Stimulated activated CD4-positive, alpha-beta T cell treated with anti-CD3 and anti-CD28 coated beads, Interleukin-1b, Interleukin-23, amount 100 ng/mL, for 48 hours (primary cell): ENCODE measurements around the gene SPECC1L.

Source experiments
- DNase-seq: peaks from one replicate; pipeline ENCODE4 v3.0.0-alpha.2; 2020

Gene SPECC1L

DNA sequence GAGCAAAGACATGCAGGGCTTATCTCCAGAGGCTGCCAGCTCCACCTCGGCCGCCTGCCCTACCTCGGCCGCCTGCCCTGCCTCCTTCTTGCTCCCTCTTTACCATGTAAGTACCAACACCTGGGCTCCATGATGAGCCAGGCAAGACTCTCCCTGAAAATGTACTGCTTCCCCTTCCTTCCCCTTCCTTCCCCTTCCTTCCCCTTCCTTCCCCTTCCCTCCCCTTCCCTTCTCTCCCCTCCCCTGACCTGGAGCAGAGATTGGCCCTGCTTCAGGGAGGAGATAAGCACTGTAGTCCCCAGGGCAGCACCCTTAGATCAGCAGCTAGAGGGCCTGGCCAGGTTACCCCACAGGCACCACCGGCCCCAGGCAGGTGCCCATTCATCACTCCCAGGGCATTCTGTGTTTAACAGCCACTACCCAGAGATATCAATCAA is 131.3 kb downstream of the SPECC1L start:
- DNase-seq: no peak

DNA sequence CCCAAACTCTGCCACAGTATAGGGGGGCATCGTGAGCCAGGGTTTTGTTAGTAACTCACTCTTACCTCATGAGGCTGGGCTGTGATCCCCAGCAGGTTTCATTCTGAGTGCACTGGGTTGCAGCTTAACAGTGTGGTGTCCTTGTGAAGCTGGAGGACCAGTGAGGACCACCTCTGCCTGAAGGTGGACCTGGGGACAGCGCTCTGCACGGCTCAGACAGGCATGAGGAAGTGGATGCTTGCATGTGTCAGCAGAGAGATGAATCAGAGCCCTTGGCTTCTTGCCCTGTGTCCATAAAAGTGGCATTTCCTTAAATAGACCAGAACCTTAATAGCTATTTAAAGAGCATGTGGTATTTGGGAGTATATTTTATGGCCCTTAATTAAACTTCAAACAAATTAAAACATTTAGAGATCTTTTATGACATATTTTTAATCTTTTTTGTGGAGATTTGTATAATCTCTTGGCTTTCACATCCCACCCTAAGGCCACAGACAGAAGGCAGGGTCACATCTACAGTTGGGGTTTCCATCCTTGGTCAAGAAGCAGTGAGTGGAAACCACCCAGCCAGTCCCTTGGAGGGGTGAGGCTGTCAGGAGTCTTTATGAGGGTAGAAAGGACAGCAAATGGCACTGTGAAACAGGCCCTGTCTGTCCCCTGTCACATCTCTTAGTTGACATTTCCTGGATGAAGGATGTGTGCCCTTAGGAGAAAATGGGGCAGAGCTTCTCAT is 132.0 kb downstream of the SPECC1L start:
- no peak for DNase-seq

DNA sequence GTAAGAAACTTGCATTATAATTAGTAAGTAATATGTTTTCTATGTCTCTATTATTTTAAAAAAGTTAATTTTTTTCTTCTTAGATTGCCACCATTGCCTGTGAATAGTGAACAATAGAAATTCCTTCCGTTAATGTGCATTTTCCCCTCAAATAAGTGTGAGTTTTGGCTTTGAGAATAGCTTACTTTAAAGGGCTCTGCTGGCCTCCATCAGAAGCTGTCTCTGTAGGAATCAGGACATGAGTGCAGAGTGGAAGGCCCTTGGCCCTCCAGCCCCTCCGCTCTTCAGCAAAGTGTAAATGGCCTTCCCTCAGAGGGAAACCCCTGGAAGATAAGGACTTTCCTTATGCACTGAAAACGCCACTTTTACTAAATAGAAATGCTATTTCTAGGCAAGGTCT is 132.7 kb downstream of the SPECC1L start:
- DNase-seq: no peak

DNA sequence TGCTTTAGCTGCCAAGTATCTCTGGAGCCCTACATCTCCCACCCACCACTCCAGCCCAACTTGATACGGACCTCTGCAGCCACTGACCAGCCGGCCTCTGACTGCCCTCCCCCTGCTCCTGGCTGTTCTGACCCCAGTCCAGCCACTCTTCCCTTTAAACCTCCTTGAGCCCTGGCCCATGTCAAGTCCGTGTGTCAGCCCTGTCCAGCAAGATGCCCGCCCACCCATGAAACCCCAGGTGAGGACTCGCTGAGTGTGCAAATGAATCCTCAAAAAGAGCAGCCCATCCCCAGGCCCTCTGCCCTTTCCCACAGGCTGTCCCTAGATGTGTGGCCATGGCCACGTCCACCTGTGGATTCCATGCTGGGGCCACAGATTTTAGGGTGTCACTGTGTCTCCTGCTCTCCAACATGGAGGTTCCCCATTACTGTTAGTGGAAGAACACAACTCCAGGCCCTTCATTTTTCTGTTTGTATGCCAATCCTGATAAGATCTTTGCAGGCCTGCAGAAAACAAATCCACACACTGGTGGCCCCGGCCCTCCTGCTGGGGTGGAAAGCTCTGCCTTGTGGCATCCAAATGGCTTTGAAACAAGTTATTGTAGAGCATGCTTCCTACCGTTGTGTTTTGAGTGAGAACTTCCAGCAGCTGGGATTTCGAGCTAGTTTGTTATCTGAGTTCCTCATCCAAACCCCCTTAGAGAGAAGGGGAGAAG is 134.1 kb downstream of the SPECC1L start:
- no peak for DNase-seq

DNA sequence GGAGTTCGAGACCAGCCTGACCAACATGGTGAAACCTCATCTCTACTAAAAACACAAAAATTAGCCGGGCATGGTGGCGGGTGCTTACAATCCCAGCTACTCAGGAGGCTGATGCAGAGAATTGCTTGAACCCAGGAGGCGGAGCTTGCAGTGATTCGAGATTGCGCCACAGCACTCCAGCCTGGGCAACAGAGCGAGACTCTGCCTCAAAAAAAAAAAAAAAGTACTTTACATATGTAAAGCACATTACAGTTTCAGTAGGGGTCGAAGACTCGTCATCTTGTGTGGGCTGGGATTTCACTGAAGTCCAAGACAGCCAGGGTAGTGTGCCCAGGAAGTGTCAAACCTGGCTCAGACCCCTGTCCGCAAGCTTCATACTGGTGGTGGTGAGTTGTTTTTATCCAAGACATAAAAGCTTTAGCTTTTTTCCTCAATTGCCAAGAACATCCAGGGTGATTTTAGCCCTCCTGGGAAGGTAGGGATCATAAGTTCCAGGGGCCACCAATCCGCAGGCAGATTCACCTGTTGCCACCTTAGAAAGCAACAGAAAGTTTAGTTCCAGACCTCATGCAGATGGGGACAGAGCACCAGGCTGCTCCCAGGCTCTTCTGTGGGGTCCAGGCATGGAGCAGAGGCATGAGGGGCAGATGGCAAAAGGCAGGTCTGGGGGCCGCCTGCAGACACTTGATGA is 135.1 kb downstream of the SPECC1L start:
- DNase-seq: no peak

DNA sequence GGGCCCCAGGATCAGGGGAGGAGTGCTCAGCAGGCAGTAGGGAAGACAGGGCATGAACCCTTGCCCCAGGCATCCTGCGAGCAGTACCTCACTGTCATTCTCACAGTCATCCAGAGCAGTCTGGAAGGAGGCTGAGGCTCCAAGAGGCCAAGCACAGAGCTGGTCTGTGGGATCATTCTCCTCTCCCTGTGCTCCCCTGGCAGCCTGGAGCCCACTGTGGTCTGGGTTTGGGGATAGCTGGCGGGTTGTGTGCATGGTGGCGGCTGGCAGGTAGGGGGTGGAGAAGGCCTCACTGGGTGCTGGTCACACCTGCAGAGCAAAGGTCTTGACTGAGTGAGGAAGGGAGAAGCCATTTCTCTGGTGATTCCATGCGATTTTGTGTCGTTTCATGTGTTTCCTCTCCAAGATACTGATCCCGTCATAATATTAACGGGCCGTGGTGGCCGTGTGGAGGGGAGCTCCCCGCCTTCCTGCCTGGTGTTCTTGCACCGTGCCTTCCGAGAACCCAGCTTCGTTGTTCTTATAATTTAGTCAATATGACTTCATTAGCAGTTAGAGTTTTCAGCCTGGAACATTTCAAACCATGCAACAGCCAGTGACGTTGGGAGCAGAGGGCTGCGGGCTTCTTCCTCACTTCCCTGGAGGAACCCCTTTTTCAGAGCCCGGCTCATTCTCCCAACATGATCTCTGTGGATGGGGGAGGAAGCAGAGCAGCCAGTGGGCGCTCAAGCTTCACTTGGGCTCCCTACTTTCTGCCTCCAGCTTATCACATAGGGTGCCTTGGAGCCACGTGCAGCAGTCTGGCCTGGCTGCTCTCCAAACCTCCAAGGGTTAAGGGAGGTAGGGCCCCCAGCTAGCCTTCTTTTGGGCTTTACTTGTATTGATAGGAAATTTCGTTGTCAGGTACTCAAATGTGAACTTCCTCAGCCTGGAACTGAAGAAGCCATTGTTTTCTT is 136.0 kb downstream of the SPECC1L start:
- DNase-seq: no peak

DNA sequence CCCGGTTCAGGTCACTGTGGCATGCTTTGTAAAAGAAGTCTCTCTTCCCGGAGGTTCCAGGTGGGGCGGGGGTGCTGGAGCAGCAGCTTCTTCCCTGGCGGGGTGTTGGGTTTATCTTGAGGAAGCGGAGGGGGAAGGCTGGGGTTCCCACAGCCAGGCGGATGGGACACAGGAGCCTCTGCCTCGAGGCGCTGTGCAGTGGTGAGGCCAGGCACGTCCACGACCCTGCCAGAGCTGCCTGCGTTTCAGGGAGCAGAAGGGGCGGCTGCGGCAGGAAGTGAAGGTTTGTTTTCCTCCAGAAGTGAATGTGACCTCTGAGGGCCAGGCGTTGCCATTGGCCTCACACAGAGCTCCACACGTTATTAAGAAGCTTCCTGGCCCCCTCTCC is 136.6 kb downstream of the SPECC1L start:
- DNase-seq: no peak

DNA sequence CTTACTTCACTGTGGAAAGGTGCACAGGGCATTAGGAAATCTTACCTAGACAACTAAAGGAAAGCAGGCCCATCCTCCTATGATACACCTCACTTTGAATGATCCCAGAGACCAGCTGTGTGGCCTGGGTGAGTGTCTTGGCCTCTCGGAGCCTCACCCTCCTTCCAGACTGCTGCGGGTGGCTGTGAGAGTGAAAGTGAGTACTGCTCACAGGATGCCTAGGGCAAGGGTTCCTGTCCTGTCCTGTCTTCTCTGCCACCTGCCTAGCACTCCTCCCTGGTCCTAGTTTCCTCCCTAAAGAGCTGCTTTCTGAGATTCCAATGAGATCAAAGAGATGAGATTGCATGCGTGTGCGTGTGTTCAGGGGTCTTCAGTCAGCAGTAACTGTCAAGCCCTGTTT is 137.3 kb downstream of the SPECC1L start:
- no peak for DNase-seq

DNA sequence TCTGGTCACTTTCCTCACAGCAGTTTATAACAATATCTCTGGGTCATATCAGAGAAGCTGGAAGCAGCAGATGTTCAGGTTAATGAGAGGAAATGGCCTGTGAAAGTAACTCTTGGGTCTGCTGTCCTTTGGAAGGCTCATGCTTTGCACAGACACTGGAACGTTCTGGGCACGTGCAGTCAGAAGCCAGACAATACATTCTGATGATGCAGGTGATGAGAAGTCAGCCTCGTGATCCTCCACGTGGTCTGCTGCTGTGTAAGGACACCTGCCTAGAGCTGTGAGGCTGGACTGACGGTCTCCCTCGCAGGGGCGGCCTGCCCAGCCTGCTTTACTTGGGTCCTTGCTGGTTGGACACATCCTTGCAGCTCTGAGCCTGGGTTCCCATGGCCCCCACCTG is 138.0 kb downstream of the SPECC1L start:
- DNase-seq: no peak

DNA sequence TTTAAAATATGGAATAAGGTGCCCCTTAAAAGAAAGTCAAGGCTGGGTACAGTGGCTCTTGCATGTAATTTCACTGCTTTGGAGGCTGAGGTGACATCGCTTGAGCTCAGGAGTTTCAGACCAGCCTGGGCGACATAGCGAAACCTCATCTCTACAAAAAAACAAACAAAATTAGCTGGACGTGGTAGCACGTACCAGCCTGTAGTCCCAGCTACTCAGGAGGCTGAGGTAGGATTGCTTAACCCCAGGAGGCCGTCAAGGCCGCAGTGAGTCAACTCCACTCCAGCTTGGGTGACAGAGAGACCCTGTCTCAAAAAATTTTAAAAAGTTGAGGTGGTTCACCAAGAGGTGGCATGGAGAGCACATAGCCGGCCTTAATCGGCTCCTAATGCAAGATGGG is 139.1 kb downstream of the SPECC1L start:
- no peak for DNase-seq

DNA sequence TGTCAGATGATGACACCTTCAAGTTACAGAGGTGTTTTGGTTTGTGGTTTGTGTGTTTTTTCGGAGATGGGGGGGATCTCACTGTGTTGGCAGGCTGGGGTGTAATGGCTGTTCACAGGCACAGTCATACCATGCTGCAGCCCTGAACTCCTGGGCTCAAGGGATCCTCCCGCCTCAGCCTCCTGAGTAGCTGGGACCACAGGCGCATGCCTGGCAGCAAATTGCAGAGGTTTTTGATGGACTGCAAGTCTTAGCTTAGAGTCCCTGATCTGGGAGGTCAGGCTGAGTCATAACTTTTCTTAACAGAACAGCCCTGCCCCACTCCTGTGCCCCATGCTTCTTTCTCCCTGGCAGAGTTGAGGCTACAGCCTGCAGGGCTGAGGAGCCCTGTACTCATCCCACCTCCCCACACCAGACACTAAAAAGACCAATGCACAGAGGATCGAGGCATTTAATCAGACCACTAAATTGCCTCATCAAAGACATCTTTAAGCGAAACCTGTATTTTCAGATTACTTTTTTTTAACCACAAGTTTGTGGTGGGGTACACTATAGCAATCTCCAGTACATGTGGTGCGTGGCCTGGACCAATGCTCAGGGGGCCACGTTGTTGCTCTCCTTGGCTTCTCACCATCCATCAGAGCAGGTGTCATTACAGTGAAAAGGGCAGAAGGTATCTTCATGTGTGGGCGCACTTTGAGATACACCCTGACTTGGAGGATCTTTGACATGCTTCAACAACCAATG is 139.7 kb downstream of the SPECC1L start:
- DNase-seq: no peak

DNA sequence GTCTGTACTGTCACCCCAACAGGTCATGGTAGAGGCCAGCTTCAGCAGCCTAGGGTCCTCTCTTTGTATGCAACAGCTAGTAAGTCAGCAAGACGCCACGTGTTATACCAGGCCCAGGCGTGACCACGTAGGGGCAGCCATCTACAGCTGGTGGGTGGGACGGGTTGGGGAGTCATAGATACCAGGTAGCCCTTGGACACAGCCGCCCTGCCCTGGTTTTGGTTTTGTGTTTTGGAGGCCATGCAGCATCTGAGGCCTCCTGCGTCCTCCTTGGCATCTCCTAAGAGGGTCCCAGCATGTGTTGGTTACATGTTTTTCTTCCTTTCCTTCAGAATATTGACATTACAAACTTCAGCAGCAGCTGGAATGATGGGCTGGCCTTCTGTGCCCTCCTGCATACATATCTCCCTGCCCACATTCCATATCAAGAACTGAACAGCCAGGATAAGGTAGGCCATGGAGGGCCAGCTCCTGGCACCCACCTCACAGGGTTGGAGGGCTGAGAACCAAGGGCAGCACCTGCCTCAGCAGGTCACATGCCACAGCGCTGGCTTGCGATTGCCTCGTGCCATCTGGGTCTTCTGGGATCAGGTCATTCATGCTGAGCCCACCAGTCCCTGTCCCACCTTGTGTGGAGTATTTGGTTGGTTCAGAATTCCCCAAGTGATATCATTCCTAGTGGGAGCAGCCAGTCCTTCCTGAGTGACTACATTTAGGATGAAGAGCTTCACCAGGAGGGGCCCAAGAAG is 140.8 kb downstream of the SPECC1L start:
- DNase-seq: no peak

DNA sequence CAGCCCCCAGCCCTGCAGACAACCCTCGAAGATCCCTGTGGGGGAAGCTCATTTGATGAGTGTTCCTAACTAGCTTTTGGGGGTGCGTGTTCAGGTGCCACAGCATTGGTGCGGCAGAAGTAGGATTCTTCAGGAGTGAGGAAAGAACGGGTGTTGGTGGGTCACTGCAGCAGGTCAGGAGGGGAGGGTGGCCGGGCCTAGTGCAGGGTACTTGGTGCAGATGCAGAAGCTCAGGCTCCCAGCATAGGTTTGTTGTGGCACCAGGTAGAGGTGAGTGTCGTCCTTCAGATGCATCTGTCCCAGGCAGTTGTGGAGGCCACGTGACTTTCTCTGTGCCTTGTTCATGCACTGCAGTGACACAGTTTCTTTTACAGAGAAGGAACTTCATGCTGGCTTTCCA is 141.6 kb downstream of the SPECC1L start:
- DNase-seq: no peak

DNA sequence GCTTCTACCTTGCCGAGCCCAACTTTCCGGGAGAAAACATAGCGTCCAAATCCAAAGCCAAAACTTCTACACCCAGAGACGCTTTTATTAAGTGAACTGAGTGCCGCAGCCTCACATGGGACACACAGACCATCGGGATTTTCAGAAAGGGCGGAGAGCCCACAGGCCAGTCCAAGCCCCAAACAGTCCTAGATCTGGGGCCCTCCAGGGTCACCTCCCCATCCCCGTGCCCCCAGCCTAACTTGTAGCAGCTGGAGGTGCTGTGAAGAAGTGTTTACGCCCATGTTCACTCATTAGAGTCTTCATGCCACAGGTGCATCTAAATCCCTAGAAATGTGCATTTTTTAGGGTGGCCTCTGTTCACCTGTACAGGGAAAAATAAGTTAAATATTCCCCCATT is 142.6 kb downstream of the SPECC1L start:
- DNase-seq: no peak

DNA sequence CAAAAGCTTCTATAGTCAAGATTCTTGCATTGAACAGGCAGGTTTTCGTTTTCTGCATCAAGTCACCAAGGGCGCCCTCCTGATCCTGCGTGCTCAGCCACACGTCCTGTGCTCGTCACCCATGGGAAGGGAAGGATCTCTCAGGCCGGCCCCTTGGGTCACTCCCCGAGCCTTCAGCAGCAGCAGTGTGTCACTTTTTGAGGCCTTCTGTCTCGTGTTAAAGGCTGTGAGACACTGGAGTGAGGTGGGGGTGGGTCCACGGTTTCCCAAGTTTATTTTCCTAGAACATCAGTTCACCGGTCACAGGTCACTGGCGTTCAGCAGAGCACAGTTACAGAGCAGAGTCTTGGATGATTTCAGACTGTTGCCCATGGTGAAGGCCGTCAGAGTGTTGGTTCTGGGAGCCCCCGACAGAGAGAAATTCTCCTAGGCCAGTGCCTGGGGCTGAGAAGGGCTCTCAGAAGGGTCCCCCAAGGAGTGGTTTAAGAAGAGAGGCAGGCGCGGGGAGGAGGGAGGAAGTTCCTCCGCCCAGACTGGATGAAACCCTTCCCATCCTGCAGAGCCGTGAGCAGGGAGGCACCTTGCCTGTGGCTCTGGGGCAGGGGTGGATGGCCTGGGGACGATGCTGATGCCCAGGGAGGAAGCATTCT is 143.2 kb downstream of the SPECC1L start:
- no peak for DNase-seq

DNA sequence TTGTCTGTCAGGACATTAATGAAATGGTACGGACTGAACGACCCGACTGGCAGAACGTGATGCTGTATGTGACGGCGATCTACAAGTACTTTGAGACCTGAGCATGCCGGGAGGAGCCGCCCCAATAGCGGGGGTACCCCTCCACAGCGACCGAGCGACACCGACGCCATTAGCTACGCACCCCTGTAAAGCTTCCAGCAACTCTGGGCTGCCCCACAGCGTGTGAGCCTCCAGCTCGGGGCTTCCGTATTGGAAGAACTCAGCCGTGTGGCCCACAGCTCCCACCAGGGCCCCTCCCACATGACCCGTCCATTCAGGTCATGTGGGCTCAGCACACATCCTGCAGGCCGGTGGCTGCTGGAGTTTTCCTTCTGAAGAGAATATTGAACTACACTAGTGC is 143.9 kb downstream of the SPECC1L start:
- no peak for DNase-seq

DNA sequence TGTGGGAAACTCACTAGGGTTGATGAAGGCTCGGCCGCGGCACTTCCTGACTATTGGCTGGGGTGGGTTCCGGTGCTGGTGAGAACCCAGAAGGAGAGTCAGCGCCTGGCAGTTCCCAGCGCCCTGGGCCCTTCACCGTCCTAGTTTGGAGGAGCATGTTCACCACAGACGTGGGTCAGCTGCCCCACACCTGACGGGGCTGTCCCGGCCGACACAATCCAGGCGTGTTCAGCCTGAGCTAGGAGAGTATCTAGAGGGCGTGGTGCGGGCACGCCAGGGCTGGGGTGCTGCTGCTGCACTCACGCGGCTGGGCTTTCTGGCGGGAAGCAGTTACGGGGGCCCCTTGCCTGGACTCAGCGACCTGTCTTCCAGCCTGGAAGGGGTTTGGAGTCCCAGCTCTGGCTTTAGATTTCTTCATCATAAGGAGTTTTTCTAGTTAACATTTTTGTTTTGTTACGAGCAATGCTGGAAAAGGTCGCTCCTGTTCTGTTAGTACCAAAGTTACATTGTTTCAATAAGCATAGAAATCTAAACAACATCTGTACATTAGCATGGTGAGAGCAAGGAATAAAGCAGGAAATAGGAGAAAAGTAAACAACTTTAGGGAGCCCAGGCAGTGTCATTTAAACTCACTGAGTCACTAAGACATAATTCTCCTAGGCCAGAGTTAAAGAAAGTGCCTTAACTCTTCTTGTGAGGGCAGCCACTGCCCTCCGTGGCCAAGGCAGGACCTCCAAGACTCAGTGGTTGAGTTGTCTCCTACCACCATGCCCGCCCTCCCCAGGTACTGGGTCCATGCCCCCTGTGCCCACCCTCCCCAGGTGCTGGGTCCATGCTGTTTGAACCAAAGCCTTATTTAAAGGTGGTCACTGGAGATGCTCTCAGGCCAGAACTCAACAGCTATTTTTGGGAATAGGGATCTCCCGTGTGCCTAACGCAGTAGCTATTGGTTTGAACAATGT is 144.6 kb downstream of the SPECC1L start:
- DNase-seq: no peak

DNA sequence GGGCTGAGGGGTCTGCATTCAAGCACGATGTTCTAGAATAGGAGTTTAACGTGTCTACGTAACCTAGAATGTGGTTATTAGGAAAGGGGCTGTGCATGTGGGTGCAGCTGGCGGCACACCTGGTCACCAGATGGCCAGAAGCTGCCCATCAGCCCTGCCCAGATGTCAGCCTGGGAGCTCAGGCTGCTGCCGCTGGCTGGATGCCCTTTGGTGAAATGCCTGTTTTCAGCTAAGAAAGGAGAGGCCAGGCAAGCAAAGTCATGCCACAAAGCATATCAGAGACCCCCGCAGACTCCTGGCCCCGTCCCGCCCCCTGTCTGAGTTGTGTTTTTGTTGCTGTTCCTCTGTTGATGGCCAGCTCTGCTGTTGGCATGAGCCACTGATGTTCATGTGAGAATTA is 145.5 kb downstream of the SPECC1L start:
- no peak for DNase-seq

DNA sequence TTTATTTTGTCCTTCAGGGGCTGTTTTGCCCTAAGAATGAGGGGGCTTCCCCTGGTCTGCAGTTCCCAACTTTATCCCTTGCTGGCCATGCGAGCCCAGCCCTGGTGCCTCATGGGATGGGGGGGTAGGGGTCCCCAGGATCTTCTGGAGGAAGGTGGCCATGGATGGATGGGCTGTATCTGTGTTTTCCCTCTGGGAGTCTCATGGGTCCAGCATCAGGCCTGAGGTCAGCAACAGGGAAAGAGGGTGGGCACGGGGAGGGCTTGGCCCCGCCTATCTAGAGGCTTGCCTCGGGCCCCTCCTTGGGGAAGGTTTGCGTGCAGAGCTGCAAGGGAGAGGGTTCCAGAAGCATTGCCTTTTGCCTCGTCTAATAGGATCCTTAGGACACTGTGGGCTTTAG is 146.0 kb downstream of the SPECC1L start:
- DNase-seq: no peak

DNA sequence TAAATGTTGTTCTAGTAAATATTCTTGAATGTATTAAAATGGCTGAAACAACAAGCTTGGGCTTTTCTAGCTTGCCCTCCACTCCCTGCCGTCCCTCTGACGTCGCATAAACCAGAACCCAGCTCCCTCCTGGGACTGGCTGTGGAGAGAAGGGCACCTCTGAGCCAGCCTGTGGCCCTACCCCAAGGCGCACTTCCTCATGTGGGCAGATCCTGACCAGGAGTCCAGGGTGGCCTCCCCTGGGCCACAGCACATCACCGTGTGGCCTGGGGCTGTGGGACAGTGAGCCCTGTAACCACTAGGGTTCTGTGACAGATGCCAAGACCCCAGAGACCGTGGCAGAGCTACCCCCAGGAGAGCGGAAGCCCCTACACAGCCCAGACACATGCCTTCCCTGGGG is 146.6 kb downstream of the SPECC1L start:
- no peak for DNase-seq
